ENCODE results near the gene SHOX.

SHOX gene

GRCh38 chrX:675279-675954 lies 44.8 kb downstream of the SHOX start:
- no peak for DNase-seq

- no peak for DNase-seq
These were observed 45.3 kb downstream of the SHOX start for GRCh38 chrX:675955-676295.

- no peak for DNase-seq
These were observed 46.8 kb downstream of the SHOX start for GRCh38 chrX:677376-677775.

- no peak for DNase-seq
These were observed 48.8 kb downstream of the SHOX start for GRCh38 chrX:679291-679979.

- no peak for DNase-seq
These were observed 49.5 kb downstream of the SHOX start for GRCh38 chrX:680062-680461.

GRCh38 chrX:681989-682388 lies 51.4 kb downstream of the SHOX start:
- DNase-seq = no peak

- no peak for DNase-seq
These were observed 52.3 kb downstream of the SHOX start for GRCh38 chrX:682892-683291.

- no peak for DNase-seq
These were observed 53.0 kb downstream of the SHOX start for GRCh38 chrX:683576-683975.

- no peak for DNase-seq
These were observed 54.8 kb downstream of the SHOX start for GRCh38 chrX:685120-686032.

- no peak for DNase-seq
These were observed 59.4 kb downstream of the SHOX start for GRCh38 chrX:689983-690382.

GRCh38 chrX:694800-695199 lies 64.2 kb downstream of the SHOX start:
- DNase-seq = no peak

- no peak for DNase-seq
These were observed 67.6 kb downstream of the SHOX start for GRCh38 chrX:698206-698605.

GRCh38 chrX:700936-701335 lies 70.3 kb downstream of the SHOX start:
- DNase-seq = no peak

- no peak for DNase-seq
These were observed 71.1 kb downstream of the SHOX start for GRCh38 chrX:701673-702072.

- no peak for DNase-seq
These were observed 72.9 kb downstream of the SHOX start for GRCh38 chrX:703466-703865.

GRCh38 chrX:703866-704265 lies 73.3 kb downstream of the SHOX start:
- no peak for DNase-seq
